Measurements from ENCODE around the gene KCNT1.

The KCNT1 gene

GRCh38 chr9:135698767-135699166 lies 3.2 kb upstream of the KCNT1 start:
- DNase-seq (ENCODE audit: insufficient read length, low spot score) (no peak), FAIRE-seq (no peak)
- no peak for TF ChIP-seq POLR2A (IDR thresholded peaks at IDR 0.05; ENCODE audit: low read depth, low read length)

DNA sequence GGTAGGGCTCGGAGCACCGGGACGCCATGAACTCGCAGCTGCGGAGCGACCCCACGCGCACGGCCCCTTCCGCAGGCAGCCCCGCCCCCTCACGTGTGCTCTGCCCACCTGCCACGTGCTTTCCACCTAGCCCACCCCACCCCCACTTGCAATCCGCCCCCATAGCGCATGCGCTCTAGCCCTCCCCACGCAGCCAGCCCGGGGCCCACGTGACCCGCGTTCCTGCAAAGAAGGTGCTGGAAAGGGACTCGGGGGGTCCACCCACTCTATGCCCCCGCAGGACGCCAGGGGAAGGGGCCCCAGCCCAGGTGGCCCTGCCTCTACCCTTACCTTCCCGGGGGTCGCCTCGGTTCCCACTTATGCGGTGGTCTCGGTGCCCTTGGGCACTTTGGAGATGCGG lies 2.5 kb upstream of the KCNT1 start, which contains the start of gene SOHLH1:
Gene SOHLH1, minus strand, starts transcription at position 42 of the 400 bp plus-strand sequence. Its CDS starts 14 bp downstream, at position 28.
- no peak for DNase-seq (ENCODE audit: insufficient read length, low spot score)
- TF ChIP-seq POLR2A (IDR thresholded peaks at IDR 0.05; ENCODE audit: low read depth, low read length), result no peak
- FAIRE-seq, result no peak

DNA sequence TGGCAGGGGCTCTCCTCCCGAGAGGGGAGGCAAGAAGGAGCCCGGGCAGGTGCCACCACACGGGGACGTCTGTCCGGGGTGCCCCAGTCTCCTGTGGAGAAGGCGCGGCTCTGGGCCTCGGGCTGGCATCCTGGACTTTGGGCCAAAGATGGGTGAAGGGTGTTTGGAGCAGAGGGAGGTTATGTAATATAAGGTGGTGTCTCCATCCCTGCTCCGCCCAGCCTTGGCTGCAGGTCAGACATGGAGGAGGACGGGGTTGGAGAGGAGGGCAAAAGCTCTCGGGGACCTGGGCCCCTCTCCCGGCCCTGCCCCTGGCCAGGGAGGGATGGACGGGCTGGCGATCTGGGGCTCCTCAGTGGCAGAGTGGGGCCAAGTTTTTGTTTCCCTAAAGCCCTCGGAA lies 1.5 kb upstream of the KCNT1 start:
- no peak for TF ChIP-seq POLR2A (IDR thresholded peaks at IDR 0.05; ENCODE audit: low read depth, low read length)
- FAIRE-seq, result no peak
- no peak for DNase-seq (ENCODE audit: insufficient read length, low spot score)

- FAIRE-seq (no peak), DNase-seq (ENCODE audit: insufficient read length, low spot score) (no peak)
Observed at GRCh38 chr9:135701067-135701958, 672 bp upstream of the KCNT1 start.

DNA sequence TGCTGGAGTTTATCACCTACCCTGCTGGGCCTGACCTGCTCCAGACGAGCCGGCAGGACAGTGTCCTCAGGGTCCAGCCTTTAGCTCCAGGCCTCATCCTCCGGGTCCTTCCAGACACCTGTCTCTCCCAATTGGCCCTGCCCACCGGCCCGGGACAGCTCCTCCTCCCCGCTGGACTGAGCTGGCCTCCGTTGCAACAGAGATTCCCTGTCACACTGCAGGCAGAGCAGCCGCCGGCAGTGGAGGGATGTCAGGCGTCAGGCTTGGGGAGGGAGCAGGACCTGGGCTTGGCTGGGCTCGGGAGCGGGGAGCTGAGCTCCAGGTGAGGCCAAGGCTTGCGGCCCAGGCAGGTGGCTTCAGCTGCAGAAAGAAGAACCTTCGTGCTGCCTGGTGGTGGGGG lies 1.7 kb downstream of the KCNT1 start:
- FAIRE-seq (no peak), DNase-seq (ENCODE audit: insufficient read length, low spot score) (no peak)
- TF ChIP-seq POLR2A (IDR thresholded peaks at IDR 0.05; ENCODE audit: low read depth, low read length), result no peak

More at GRCh38 chr9:135701067-135701958, 672 bp upstream of the KCNT1 start:
- no peak for TF ChIP-seq POLR2A (IDR thresholded peaks at IDR 0.05; ENCODE audit: low read depth, low read length)

DNA sequence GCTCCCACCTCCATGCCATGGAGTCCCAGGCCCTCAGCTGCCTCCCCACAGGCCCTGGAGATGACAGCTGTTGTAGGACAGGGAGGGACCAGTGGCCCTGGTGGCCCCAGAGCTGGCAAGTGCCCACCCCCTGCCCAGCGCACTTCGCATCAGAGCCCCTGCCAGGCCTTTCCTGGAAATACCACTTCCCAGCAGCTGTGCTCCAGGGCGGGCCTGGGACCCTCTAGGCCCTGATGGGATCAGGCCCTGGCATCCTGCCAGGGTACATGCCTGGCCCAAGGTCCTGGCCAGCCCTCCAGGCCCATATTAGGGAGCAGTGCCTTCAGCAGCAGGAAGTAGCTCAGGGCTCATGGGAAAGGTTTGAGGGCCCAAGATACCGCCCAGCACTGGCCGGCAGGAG lies 2.5 kb downstream of the KCNT1 start:
- TF ChIP-seq POLR2A (IDR thresholded peaks at IDR 0.05; ENCODE audit: low read depth, low read length), result no peak
- FAIRE-seq (no peak), DNase-seq (ENCODE audit: insufficient read length, low spot score) (no peak)

DNA sequence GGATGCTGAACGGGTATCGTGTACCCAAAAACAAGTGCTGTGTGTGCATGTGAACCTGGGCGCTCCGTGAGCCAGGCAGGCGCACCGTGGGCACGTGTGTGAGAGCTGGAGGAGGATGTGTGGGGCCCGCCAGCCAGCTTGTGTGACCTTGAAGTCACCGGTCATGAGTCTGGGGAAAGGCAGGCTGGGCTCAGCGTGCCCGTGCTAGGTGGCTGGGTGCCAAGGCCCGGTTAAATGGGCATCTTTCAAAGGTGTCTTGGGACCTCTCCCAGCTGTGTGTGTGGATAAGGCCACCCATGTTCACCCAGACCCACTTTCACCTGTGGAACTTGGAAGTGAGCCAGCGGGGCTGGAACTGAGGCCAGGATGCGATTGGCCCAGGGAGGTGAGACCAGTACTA lies 3.4 kb downstream of the KCNT1 start:
- no peak for TF ChIP-seq POLR2A (IDR thresholded peaks at IDR 0.05; ENCODE audit: low read depth, low read length)
- DNase-seq (ENCODE audit: insufficient read length, low spot score) (no peak), FAIRE-seq (no peak)

DNA sequence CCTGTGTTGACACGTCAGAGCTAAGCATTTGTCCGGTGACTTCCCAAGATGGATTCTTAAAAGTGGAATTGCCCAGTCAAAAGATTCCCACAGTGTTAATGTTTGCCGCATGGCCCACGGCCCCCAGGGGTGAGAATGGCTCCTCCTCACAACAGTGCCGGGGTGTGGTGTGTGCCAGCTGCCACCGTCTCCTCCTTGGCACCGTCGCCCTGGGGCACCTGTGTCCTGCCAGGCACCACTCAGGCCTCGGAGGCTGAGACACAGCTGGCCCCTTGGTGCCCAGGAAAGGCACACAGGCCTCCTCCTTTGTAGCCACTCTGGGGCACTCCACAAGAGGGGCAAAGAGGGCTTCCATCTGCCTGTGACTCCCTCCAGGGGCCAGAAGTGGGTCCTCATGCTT lies 4.3 kb downstream of the KCNT1 start:
- DNase-seq (ENCODE audit: insufficient read length, low spot score) (no peak), FAIRE-seq (no peak)
- TF ChIP-seq POLR2A (IDR thresholded peaks at IDR 0.05; ENCODE audit: low read depth, low read length), result no peak

DNA sequence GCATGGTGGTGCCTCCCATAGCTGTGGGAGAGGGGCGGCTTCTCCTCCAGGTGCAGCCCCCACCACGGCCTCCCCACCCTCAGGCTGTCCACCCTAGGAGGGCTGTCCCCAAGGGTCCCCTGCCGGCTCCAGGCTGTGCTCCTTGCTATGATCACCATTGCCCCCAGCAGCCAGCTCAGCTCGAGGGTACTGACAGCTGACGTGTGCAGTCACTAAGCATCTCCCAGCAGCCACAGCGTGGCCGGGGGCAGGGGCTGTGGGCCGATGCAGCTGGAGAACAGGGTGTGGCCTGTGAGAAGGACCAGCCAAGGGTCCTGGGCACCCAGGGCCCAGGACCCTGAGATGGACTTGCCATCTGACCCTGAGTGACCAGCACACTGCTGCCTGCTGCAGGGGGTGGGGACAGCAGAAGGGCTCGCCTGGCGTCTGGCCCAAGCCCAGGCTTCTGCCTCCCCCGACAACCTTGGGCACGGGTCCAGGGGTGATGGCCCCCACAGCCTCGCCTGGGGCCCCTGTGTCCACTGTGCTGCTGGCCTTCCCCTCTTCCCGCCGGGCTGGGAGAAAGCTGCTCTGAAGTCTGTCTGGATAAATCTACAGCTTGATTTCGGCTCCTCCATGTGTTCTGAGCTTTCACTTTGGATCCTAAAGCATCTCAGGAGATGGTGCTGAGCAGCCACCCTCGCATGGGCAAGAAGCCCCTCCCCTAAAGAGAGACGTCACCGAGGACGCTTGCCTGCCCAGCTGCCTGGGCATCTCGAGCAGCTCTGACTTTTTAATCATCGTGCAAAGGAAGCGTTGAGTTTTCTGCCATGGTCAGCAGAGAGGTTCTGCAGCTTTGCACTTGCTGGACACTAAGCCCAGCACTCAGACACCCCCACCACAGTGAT lies 5.5 kb downstream of the KCNT1 start:
- no peak for TF ChIP-seq POLR2A (IDR thresholded peaks at IDR 0.05; ENCODE audit: low read depth, low read length)
- FAIRE-seq (no peak), DNase-seq (ENCODE audit: insufficient read length, low spot score) (peak; percentile 81)

- TF ChIP-seq POLR2A (IDR thresholded peaks at IDR 0.05; ENCODE audit: low read depth, low read length), result no peak
- no peak for DNase-seq (ENCODE audit: insufficient read length, low spot score)
- FAIRE-seq, result no peak
Observed at GRCh38 chr9:135708164-135708563, 6.2 kb downstream of the KCNT1 start.

GRCh38 chr9:135711391-135711790 lies 9.4 kb downstream of the KCNT1 start:
- DNase-seq (ENCODE audit: insufficient read length, low spot score) (no peak), FAIRE-seq (no peak)
- TF ChIP-seq POLR2A (IDR thresholded peaks at IDR 0.05; ENCODE audit: low read depth, low read length), result no peak

GRCh38 chr9:135711881-135712280 lies 9.9 kb downstream of the KCNT1 start:
- DNase-seq (ENCODE audit: insufficient read length, low spot score) (no peak), FAIRE-seq (no peak)
- no peak for TF ChIP-seq POLR2A (IDR thresholded peaks at IDR 0.05; ENCODE audit: low read depth, low read length)

GRCh38 chr9:135712613-135713295 lies 10.8 kb downstream of the KCNT1 start:
- TF ChIP-seq POLR2A (IDR thresholded peaks at IDR 0.05; ENCODE audit: low read depth, low read length), result no peak
- FAIRE-seq (no peak), DNase-seq (ENCODE audit: insufficient read length, low spot score) (no peak)

All from H54 (cell line).